ENCODE data around the gene GRAMD1C. TPM values are rescaled to one million over a fixed set of nuclear protein-coding genes. Genes with fewer than 3 reads are reported as not detected.

Gene GRAMD1C
- total RNA-seq, 2 donors from 2014 or later: 1.6 to 5.1 TPM

- no peak for TF ChIP-seq CTCF (conservative IDR thresholded peaks at IDR 0.05)
- Histone ChIP-seq H3K9ac (ENCODE audit: extremely low read depth, low read length, poor library complexity, severe bottlenecking) (no peak overlapping the region), H3K36me3 (ENCODE audit: control insufficient read depth, insufficient read depth, low read length) (no peaks in the 10 kb centered on the region), H3K4me3 (ENCODE audit: low read length) (peak overlapping the region; percentile 83), H3K9me3 (ENCODE audit: control insufficient read depth, low read length) (no peaks in the 10 kb centered on the region), H3K27me3 (ENCODE audit: control insufficient read depth, insufficient read depth, low read length, poor library complexity, severe bottlenecking) (peaks cover 37% of the 10 kb centered on the region), H3K27ac (ENCODE audit: low read depth, low read length) (no peak overlapping the region), H3K4me1 (ENCODE audit: control insufficient read depth, insufficient read depth, low read length) (no peaks in the 10 kb centered on the region)
- 72 to 81% methylated on average over 5 to 7 of the region's 7 CpGs for WGBS, 2 experiments (ENCODE audit: insufficient coverage in 1 of 2, insufficient read length in 1 of 2)
- Mint-ChIP-seq H3K36me3 (ENCODE audit: low read depth) (no peaks in the 10 kb centered on the region), H3K4me1 (peaks cover 9% of the 10 kb centered on the region), H3K4me3 (peak overlapping the region; percentile 68), H3K27ac (no peak overlapping the region), H3K27me3 (ENCODE audit: insufficient read depth) (peaks cover 32% of the 10 kb centered on the region), H3K9me3 (no peaks in the 10 kb centered on the region)
- no peak for DNase-seq
Measured at GRCh38 chr3:113946831-113947230, 108.2 kb downstream of the GRAMD1C start.

- Histone ChIP-seq H3K27me3 (ENCODE audit: control insufficient read depth, insufficient read depth, low read length, poor library complexity, severe bottlenecking) (peaks cover 37% of the 10 kb centered on the region), H3K27ac (ENCODE audit: low read depth, low read length) (no peak within 1 kb of the TSS), H3K4me1 (ENCODE audit: control insufficient read depth, insufficient read depth, low read length) (no peaks in the 10 kb centered on the region), H3K4me3 (ENCODE audit: low read length) (peak within 1 kb of the TSS; percentile 83), H3K9ac (ENCODE audit: extremely low read depth, low read length, poor library complexity, severe bottlenecking) (no peak within 1 kb of the TSS), H3K9me3 (ENCODE audit: control insufficient read depth, low read length) (no peaks in the 10 kb centered on the region), H3K36me3 (ENCODE audit: control insufficient read depth, insufficient read depth, low read length) (no peaks in the 10 kb centered on the region)
- 0 to 1% methylated on average over 16 to 80 of the region's 80 CpGs for WGBS, 2 experiments (ENCODE audit: insufficient coverage in 1 of 2, insufficient read length in 1 of 2)
- no peaks in the 10 kb centered on the region for H3K9me3 Mint-ChIP-seq
- H3K4me3 Mint-ChIP-seq: peak within 1 kb of the TSS; percentile 68
- peaks cover 9% of the 10 kb centered on the region for H3K4me1 Mint-ChIP-seq
- H3K27ac Mint-ChIP-seq: no peak within 1 kb of the TSS
- no peaks in the 10 kb centered on the region for H3K36me3 Mint-ChIP-seq (ENCODE audit: low read depth)
- peak; percentile 86 for DNase-seq
- no peak for TF ChIP-seq CTCF (conservative IDR thresholded peaks at IDR 0.05)
- peaks cover 32% of the 10 kb centered on the region for H3K27me3 Mint-ChIP-seq (ENCODE audit: insufficient read depth)
Measured at GRCh38 chr3:113947372-113948014, 108.9 kb downstream of the GRAMD1C start, which contains the start of gene ZDHHC23. Gene ZDHHC23, plus strand, starts transcription at chr3:113948013. Its CDS starts 790 bp downstream, at chr3:113948803.

- 4 to 10% methylated on average over 29 to 65 of the region's 65 CpGs for WGBS, 2 experiments (ENCODE audit: insufficient coverage in 1 of 2, insufficient read length in 1 of 2)
- H3K27me3 Mint-ChIP-seq (ENCODE audit: insufficient read depth): peaks cover 32% of the 10 kb centered on the region
- H3K27me3 ChIP-seq (ENCODE audit: control insufficient read depth, insufficient read depth, low read length, poor library complexity, severe bottlenecking): peaks cover 37% of the 10 kb centered on the region
Measured at GRCh38 chr3:113948015-113948917, 109.7 kb downstream of the GRAMD1C start.

More at GRCh38 chr3:113948015-113948917, 109.7 kb downstream of the GRAMD1C start:
- no peaks in the 10 kb centered on the region for H3K36me3 ChIP-seq (ENCODE audit: control insufficient read depth, insufficient read depth, low read length)
- peak overlapping the region; percentile 68 for H3K4me3 Mint-ChIP-seq
- peaks cover 5% of the 10 kb centered on the region for H3K36me3 Mint-ChIP-seq (ENCODE audit: low read depth)
- H3K9ac ChIP-seq (ENCODE audit: extremely low read depth, low read length, poor library complexity, severe bottlenecking): no peak overlapping the region
- no peak overlapping the region for H3K27ac Mint-ChIP-seq
- peaks cover 9% of the 10 kb centered on the region for H3K4me1 Mint-ChIP-seq
- no peak overlapping the region for H3K27ac ChIP-seq (ENCODE audit: low read depth, low read length)
- H3K9me3 Mint-ChIP-seq: no peaks in the 10 kb centered on the region
- no peaks in the 10 kb centered on the region for H3K4me1 ChIP-seq (ENCODE audit: control insufficient read depth, insufficient read depth, low read length)
- peak; percentile 55 for TF ChIP-seq CTCF (conservative IDR thresholded peaks at IDR 0.05)
- peak; percentile 89 for DNase-seq
- H3K4me3 ChIP-seq (ENCODE audit: low read length): peak overlapping the region; percentile 78
- no peaks in the 10 kb centered on the region for H3K9me3 ChIP-seq (ENCODE audit: control insufficient read depth, low read length)

All from endodermal cell (in vitro differentiated cells).